GM21529 (cell line): ENCODE data around the gene RPL13.
"Not testable (repeated sequence)": the region's sequence is repeated elsewhere in the genome, so short reads cannot be mapped to it uniquely, and the experiment has no call there.

ENCODE experiments used
- ATAC-seq: cut with Tn5 transposase; IDR thresholded peaks from one replicate; pipeline ENCODE4 v1.9.1; 2021; ENCODE audit not compliant: unreplicated experiment

RPL13 gene

DNA sequence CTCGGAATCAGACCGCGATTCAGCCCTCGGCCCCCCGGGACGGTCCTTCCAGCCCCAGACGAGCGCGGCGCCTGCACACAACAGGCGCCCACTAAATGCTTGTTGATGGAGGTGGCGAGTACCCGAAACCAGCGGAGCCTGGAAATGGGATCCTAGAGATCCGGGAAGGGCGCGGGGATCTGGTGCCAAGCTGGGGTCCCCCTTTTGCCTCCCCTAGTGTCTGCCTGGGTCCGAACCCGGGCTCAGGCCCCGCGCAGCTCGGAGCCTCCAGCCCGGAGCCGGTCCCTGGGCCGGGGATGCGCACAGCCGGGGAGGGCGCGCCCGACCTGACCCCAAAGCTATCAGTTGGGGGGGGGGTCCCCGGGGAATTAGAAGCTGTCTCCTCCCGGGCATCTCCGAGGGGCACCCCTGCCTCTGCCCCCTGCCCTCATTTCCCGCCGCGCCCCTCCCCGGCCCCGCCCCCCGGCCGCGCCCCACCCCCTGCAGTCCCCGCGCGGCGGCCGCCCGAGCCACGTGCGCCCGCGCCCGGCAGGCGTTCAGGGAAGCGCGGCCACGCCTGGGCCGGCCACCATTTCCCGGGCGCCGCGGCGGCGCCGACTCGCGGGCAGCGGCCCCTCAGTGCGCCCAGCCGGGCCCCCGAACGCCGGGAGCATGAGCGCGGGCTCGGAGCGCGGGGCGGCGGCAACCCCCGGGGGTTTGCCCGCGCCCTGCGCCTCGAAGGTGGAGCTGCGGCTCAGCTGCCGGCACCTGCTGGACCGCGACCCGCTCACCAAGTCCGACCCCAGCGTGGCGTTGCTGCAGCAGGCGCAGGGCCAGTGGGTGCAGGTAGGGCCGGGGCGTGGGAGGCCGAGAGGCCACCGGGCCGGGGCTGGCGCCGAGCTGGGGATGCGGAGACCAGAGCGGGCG is 15.0 kb downstream of the RPL13 start, which contains the start of gene CPNE7:
TSS of gene CPNE7 (plus strand) at position 512 of the 906 bp plus-strand sequence. CDS start at position 652, 140 bp downstream.
- ATAC-seq, result no peak

DNA sequence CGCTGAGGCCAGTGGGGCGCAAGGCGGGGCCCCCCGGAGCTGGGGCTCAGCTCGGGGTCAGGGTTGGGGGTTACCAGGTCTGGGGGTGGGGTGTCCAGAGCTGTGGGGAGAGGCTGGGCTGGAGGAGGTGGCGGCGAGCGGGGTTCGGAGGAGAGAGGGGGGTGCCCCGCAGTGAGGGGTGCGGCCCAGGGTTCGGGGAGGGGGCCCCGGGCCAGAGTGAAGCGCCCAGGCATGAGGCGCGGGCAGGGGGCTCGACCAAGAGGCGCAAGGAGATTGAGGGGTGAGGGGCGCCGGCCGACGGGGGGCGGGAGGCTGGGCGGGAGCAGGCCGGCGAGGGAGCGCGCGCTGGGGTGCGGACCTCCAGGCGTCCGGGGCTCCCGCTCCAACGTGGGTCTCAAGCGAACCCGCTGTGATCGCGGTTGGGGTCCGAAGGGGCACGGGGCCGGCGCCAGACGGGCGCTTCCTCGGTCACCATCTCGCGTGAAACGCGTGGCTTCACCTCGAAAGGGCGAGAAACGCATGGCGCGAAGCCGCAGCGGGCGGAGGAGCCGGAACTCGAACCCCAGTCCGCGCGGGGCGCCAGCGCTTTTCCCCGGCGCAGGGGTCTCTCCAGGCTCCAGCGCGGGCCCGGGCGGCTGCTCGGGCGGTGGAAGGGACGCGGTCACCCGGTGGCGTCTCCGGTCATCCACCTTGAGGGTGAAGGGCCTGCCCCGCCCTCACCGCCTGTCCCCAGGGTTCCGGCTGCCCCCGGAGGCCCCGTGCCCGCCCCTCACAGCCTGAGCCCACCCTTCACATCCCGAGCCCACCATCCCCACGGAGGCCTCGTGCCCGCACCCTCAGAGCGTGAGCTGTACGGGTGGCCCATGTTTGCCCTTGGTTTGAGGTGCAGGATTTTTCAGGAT is 15.9 kb downstream of the RPL13 start:
- ATAC-seq, result no peak

DNA sequence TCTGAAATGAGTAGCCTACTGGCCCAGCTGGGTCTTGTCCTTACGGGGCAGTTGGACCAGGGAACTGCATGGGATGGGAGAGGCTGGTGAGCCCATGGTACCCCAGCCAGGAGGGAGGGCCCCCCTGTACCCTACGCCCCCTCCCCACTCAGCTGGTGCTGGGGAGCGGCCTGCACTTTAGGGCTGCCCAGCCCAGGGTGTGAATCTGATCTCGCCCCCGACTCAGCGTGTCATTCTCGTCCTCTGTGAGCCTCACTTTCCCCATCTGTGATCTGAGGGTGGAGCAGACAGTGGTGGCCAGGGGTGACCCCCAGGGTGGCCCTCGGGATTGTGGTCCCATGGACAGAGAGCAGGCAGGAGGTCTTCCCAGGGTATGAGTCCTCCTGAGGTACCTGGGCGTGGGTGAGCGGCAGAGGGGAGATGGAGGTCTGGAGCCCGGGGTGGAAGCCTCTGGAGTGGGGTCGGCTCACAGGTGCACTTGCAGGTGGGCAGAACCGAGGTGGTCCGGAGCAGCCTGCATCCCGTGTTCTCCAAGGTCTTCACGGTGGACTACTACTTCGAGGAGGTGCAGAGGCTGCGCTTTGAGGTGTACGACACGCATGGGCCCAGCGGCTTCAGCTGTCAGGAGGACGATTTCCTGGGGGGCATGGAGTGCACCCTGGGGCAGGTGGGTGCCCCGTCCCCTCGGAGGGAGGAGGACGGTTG is 16.7 kb downstream of the RPL13 start:
- no peak for ATAC-seq

DNA sequence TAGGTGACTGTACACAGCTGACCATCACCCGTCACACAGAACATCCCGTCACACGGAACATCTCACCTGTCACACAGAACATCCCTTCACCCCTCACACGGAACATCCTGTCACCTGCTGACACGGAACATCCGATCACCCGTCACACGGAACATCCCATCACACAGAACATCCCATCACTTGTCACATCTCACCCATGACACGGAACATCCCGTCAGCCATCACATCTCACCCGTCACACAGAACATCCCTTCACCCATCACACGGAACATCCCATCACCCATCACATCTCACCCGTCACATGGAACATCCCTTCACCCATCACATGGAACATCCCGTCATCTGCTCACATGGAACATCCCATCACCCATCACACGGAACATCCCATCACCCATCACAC is 18.9 kb downstream of the RPL13 start:
- no peak for ATAC-seq

DNA sequence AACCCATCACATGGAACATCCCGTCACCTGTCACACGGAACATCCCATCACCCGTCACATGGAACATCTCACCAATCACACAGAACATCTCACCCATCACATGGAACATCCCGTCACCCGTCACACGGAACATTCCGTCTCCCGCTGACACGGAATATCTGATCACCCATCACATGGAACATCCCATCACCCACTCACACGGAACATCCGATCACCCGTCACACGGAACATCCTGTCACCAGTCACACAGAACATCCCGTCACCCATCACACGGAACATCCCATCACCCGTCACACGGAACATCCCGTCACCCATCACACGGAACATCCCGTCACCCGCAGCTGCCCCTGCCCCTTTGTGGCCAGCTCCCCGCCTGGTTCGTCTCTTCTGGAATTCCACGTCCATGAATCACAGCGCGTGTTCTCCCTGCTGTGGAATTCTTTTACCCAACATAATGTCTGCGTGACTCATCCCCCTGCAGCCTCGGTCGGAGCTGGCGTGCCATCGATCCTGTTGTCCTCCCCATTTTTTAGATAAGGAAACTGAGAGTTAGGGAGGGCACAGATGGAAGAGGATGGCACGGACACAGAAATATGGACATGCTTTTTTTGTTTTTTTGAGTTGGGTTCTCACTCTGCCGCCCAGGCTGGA is 20.7 kb downstream of the RPL13 start:
- no peak for ATAC-seq

DNA sequence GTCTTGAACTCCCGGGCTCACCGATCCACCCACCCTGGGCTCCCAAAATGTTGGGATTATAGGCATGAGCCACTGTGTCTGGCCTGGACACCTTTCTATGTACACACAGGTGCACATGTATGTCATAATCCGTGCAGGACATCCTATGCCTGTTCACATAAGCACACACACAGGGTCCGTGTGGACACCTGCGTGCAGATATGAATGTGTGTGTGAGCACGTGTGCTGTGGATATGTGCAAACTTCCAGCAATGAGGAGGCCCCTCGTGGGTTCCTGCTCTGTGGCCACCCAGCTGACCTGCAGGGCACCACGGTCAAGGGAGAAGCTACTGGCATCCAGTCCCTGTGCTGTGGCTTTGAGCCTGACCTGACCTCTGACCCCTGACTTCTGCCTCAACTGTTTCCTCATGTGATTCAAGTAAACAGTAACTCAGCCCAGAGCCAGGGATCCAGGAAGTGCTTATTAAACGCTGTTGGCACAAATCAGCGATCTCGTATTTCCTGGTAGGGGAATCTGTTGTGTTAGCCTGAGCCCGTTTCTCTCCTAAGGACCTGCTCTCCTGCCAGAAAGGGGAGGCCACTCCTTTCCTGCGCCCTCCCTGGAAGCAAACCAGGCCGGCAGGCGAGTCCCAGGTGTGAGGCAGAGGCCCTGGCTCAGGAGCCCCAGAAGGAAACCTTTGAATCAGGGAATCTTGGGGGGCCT is 21.5 kb downstream of the RPL13 start:
- ATAC-seq, result no peak

DNA sequence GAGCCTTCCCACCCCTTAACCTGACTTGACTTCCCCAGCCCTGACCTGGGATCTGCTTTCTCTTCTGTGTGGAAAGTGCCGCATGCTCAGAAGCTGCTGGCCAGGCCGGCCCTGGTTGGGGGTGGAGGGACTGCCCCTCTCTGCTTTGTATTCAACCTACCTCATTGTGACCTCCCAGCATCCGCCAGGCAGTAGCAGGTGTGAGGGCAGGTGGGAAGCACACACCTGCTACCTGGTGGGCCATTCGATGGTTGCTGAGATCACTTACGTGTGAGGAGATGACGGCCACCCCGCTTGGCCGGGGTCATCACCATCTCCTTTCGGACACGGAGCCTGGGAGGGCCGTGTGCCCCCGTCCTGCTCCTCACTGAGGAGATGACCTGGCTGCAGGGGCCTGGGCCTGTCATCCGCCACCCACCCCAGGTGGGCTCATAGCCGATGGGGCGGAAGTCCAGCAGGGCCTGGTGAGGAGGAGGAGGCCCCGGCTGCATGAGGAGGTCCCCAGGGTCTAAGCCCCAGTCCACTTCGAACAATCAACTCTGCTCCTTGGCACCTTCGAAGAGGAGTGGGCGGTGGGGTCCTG is 22.2 kb downstream of the RPL13 start:
- no peak for ATAC-seq

DNA sequence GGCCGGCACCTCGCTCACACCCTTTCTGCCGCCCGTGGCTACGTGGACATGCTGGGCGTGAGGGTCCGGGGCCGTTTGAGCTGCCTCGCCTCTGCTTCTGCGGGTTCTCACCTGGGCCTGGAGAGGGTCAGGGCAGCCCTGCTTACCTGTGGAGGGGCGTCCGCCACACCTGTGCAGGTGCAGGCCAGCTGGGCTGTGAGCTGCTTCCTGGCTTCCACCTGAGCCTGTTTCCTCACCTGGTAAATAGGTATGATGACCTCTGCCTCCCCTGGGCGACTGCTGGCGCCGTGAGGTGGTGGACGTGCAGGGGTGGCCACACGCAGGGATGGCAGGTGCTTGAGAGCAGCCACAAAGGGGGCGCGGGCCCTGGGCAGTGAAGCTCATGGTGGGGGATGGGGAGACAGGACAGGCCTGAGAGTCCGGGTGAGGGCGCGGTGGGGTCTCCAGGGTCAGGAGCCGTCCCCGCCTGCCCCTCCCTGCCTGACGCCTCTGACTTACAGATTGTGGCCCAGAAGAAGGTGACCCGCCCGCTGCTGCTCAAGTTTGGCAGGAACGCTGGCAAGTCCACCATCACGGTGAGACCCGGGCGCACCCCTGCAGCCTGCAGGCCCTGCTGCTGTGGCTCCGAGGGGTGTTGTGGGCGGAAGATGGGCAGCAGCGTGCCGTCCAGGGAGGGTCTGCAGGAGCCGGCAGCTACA is 22.9 kb downstream of the RPL13 start:
- no peak for ATAC-seq

DNA sequence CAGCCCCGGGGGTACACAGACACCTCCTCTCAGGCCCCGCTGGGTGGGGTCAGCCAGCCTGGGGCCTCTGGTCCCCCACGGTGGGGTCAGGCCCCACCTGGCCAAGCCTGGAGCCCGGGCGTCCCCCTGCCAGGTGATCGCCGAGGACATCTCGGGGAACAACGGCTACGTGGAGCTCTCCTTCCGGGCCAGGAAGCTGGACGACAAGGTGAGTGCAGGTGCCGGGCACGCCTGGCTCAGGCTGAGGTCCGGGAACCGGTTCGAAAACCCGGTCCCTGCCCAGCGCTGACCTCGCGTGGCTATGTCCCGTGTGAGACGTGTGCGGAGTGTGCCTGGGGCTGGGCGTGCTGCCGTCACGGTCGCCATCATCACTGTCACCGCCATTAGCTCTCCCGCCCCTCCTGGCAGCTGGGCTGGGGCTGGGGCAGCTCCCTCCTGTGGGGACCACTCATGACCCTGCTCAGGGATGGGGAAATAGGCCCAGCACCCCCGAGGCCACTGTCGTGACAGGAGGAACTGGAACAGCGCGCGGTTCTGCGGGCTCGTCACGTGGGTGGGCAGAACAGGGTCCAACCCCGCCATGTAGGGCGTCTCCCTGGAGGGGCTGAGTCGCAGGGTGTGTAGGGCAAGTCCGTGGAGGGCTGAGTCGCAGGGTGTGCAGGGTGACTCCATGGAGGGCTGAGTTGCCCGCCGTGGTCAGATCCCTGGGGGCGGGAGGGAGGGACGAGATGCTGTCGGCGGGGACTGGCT is 23.6 kb downstream of the RPL13 start:
- no peak for ATAC-seq

DNA sequence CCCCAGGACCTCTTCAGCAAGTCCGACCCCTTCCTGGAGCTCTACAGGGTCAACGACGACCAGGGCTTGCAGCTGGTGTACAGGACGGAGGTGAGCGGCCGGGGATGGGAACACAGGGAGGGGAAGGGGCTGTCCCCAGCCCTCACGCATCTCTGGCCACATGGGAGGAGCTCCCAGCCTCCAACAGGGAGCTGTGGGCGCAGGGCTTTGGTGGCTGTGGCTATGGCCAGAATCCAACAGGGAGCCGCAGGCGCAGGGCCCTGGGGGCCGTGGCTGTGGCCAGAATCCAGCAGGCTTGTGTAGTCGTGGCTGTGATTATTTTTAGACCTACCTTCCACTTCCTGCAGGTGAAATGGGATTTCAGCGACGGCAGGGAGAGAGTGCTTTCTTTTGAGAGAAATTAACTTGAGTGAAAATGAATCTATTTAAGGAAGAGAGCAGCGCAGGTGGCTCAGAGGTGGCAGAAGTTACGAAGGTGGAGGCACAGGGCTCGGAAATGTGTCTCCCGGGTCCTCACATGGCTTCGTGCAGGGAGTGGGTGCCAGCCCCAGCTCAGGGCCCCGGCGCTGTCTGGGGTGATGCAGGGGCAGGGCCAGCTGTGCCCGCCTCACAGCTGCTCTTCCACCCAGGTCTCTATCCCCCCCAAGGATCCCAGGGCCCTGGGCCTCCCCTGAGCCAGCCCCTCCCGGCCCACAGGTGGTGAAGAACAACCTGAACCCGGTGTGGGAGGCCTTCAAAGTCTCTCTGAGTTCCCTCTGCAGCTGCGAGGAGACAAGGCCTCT is 24.5 kb downstream of the RPL13 start:
- ATAC-seq, result no peak

DNA sequence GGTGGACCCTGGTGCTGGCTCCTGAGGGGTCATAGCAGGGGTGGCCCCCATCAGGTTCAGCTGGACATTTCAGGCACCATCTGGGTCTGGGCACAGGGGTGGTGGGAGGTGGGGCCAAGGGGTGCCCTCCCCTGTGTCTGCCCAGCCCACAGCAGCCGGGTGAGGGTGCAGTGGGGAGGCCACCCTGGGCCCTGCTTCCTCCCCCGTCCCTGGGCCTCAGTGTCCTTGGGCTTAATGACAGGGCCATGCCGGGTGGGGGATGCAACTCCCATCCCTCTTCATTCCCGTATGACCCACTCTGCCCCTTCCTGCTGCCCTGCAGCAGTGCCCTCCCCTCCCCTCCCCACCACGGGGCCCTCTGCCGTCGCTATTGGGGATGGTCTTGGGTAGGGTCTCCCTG is 25.7 kb downstream of the RPL13 start:
- ATAC-seq, result no peak

DNA sequence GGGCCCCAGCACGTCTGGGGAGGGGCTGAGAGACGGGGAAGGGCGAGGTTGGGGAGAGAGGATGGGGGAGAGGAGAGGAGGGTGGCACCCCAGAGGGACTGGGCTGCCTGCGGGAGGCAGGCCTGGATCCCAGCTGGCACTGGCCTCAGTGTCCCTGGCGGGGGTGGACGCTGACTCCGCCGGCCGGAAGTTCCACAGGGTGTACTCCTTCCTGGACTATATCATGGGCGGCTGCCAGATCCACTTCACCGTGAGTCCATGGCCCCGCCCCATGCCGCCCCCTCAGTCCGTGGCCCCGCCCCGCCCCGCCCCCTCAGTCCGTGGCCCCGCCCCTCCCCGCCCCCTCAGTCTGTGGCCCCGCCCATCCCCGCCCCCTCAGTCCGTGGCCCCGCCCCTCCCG is 26.4 kb downstream of the RPL13 start:
- ATAC-seq, result no peak

DNA sequence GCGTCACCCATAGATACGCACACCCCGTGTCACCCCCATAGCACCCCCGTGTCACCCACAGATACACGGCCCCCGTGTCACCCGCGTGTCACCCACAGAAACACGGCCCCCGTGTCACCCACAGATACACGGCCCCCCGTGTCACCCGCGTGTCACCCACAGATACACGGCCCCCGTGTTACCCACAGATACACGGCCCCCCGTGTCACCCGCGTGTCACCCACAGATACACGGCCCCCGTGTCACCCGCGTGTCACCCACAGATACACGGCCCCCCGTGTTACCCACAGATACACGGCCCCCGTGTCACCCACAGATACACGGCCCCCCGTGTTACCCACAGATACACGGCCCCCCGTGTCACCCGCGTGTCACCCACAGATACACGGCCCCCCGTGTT is 27.2 kb downstream of the RPL13 start:
- ATAC-seq, result not testable (repeated sequence)

DNA sequence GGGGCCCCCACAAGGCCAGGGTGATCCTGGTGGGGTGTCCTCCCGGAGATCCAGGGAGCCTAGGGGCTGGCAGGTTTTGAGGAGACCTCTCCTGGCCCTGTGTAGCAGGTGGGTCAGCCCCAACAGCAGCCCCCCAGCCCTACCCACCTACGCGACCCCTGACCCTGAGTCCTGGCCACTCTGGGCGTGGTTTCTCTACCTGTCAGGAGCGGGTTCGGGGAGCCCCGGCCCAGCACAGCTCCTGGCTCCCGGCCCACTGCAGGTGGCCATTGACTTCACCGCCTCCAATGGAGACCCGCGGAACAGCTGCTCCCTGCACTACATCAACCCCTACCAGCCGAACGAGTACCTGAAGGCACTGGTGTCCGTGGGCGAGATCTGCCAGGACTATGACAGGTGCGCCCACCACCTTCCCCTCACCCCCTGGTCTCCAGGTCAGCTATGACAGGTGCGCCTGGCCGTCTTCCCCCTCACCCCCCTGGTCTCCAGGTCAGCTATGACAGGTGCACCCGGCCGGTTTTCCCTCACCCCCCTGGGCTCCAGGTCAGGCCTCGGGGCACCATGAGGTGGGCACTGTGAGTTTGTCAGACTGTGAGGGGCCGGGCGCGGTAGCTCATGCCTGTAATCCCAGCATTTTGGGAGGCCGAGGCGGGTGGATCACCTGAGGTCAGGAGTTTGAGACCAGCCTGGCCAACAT is 28.1 kb downstream of the RPL13 start:
- ATAC-seq, result no peak

DNA sequence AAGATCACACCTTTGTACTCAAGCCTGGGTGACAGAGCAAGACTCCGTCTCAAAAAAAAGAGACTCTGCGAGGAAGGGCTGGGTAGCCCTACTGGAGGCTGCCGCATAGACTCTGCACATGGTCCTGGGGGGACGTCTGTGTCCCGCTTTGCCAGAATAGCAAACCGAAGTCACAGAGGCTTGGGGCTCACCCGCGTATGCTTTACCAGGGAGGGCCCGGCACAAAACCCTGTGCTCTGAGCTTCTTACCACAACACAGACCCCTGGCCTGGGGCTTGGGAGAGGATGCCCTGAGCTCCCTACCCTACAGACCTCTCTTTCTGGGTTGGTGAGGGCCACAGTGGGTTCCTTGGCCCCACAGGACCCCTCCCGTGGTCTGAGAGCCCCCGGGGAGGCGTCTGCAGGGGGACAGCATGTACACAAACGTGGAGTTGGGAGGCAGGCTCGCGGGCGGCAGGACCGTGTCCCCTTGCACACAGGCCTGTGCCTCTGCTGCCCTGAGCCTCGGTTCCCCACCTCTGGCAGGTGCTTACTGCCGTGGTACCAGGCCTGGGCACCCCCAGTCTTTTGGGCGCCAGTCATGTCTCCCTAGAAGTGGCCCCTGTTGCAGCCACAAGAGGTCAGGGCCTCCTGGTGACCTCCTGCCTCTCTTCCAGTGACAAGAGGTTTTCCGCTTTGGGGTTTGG is 28.9 kb downstream of the RPL13 start:
- no peak for ATAC-seq

DNA sequence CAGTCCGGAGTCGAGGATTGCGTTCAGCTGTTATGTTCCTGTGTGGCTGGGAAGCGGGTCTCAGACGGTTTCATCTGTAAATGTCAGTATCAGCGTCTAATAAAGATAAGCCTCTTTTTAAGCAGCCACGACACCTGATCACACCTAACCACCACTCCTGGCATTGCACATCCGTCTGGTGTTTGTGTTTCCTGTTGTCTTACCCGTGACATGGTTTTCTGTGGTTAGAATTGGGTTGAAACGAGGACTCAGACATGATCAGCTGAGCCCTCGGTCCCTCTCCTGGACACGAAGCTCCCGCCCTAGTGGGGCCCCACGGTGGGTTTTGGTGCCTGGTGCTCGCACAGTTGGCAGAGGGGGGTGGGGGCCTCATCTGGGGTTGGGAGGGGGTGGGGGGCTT is 33.4 kb downstream of the RPL13 start:
- ATAC-seq, result no peak
